NCI-H1105 treated with DMSO at 0.1 percent for 48 hours (cell line): ENCODE measurements around the gene PHLDB3.

Source experiments
- DNase-seq: peaks from one replicate; lab custom pipeline; 2025; lab: John Stamatoyannopoulos, UW

PHLDB3 gene

GRCh38 chr19:43496960-43497359 lies 7.6 kb downstream of the PHLDB3 start:
- DNase-seq = no peak

DNA sequence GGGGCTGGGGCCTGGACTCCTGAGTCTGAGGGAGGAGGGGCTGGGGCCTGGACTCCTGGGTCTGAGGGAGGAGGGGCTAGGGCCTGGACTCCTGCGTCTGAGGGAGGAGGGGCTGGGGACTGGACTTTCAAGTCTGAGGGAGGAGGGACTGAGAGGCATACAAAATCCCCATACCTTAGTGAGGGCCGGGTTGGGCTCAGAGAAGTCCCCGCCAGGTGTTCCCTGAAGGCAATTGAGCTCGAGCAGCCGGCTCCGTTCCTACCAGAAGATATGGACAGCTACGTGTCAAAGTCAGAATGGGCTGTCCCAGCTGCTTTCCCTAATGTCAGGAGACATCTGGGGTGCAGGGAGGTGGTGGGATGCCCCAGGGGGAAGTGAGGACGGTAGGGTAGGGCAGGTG lies 9.5 kb downstream of the PHLDB3 start:
- no peak for DNase-seq

GRCh38 chr19:43490759-43491158 lies 13.8 kb downstream of the PHLDB3 start:
- no peak for DNase-seq

DNA sequence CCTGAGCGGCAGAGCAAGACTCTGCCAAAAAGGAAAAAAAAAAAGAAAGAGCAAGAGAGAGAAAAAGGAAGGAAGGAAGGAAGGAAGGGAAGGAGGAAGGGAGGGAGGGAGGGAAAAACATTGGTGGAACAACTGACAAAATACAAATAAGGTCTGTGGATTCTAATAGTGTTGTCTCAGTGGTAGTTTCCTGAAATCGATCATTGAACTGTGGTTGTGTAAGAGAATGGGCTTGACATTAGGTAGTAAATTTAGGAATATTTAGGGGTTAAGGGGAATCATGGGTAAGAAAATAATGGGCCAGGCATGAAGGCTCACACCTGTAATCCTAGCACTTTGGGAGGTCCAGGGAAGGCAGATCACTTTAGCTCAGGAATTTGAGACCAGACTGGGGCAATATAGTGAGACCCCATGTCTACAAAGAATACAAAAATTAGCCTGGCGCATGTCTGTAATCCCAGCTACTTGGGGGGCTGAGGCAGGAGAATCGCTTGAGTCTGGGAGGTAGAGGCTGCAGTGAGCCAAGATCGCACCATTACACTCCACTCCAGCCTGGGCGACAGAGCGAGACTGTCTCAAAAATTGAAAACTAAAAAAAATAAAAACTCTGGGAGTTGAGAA lies 14.5 kb downstream of the PHLDB3 start:
- DNase-seq = no peak

GRCh38 chr19:43489310-43489709 lies 15.2 kb downstream of the PHLDB3 start:
- DNase-seq = no peak

DNA sequence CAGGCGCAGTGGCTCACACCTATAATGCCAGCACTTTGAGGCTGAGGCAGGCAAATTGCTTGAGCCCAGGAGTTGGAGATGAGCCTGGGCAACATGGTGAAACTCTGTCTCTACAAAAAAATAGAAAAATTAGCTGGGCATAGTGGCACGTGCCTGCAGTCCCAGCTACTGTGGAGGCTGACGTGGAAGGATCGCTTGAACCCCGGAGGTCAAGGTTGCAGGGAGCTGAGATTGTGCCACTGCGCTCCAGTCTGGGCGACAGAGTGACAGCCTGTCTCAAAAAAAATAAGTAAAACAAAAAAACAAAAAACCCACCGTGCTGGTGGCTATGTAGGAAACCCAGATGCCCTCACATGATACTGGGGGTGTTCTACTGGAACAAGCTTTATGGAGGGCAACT lies 16.4 kb downstream of the PHLDB3 start:
- DNase-seq = no peak

DNA sequence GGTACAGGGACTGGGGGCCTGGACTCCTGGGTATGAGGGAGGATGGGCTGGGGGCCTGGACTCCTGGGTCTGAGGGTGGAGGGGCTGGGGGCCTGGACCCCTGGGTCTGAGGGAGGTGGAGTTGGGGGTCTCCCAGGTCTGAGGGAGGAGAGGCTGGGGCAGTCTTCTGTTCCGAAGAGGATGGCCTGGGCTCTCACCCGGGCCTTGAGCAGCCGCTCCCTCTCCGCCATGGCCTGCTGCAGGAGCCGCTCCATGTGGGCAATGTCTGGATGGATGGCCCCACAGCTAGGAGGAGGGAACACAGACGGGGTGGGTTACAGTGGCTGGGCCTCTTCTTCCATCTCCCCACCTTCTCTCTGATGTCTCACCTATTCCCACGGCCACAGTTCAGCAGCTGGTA lies 18.1 kb downstream of the PHLDB3 start:
- no peak for DNase-seq

DNA sequence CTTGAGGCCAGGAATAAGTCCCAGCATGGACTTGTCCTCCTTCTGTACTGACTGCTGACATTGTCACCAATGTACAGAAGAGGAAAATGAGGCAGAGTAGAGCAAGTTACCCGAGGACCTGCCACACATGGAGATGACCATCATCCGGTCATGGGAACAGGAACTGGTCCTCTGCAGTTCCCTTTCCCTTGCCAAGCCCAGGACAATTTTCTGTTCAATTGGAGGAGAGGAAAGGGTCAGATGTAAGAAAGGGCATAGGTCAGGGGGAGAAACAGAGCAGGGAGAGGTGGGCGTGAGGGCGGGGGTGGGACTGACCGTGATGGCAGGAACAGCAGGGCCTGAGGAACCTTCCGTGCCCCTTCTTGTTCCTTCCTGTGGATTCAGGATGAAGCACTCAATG lies 18.6 kb downstream of the PHLDB3 start:
- no peak for DNase-seq

GRCh38 chr19:43483281-43483680 lies 21.3 kb downstream of the PHLDB3 start:
- no peak for DNase-seq

DNA sequence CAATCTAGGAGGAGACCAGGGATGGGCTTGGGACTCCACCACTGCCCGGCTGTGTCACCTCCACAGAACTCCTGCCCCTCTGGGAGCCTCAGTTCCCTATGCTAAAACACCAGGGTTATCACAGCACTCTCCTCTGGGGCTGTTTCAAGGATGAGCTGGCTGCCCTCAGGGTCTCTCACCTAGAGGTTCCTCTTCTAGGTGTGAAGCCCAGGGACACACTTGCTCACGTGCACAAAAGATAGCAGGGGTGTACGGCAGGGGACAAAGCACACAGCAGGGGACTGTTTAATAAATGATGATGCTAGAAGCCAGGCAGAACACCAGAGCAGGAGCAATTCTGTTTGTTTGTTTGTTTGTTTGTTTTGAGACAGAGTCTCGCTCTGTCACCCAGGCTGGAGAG lies 22.4 kb downstream of the PHLDB3 start:
- DNase-seq = no peak

- DNase-seq = no peak
Measured at GRCh38 chr19:43481701-43482100, 22.8 kb downstream of the PHLDB3 start.

GRCh38 chr19:43480574-43480973 lies 24.0 kb downstream of the PHLDB3 start:
- DNase-seq = no peak

- no peak for DNase-seq
Measured at GRCh38 chr19:43479961-43480561, 24.5 kb downstream of the PHLDB3 start.

GRCh38 chr19:43479226-43479625 lies 25.3 kb downstream of the PHLDB3 start:
- no peak for DNase-seq

- no peak for DNase-seq
Measured at GRCh38 chr19:43478323-43478722, 26.2 kb downstream of the PHLDB3 start.

GRCh38 chr19:43476606-43477005 lies 27.9 kb downstream of the PHLDB3 start:
- DNase-seq = no peak

DNA sequence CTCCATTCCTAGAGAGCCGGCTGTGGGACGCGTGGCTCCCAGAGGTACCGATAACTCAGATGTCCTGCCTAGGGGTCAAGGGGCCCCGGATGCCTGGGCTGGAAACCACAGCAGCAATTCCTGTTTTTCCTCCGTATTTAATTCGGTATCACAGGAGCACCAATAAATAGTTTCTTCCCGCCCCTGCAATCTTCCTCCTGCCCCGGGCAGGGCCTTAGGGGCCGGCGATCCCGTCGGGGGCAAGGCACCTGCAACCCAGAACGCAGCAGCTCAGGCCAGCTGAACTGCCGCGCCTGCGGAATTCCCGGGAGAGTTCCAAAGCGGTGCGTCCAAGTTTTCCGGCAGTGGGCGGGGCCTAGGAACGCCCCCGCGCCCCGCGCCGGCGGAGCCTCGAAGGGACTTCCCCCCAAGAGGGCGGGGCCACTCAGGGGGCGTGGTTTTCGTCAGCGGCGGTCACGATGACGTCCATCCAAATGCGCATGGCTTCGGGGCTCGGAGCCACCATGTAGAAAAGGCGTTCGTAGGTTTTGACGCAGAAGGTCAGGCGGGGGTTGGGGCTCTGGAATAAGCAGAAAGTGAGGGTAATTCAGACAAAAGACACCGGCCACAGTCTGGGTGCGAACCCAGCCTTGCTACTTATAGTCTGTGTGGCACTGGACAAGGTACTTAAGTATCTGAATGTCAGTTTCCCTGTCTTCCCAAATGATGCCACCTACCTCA lies 29.4 kb downstream of the PHLDB3 start:
- peak; percentile 81 for DNase-seq

GRCh38 chr19:43474487-43474886 lies 30.1 kb downstream of the PHLDB3 start:
- DNase-seq = no peak

- no peak for DNase-seq
Measured at GRCh38 chr19:43471091-43471490, 33.5 kb downstream of the PHLDB3 start.

GRCh38 chr19:43470288-43470687 lies 34.3 kb downstream of the PHLDB3 start:
- DNase-seq = no peak

GRCh38 chr19:43469160-43469480 lies 35.4 kb downstream of the PHLDB3 start:
- no peak for DNase-seq

- no peak for DNase-seq
Measured at GRCh38 chr19:43468354-43469159, 36.0 kb downstream of the PHLDB3 start.

DNA sequence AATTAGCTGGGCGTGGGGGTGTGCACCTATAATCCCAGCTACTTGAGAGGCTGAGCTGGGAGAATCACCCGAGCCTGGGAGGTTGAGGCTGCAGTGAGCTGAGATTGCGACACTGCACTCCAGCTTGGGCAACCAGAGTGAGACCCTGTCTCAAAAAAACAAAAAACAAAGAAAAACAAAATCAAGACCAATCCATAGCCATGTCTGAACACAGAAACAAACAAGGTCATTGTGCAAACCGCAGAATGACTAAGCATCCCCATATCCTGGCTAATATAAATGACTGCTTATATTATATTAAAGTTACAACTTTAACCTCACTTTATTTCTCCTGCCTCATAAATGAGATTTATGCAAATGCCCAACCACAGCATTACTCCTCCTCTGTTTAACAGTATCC lies 36.8 kb downstream of the PHLDB3 start:
- DNase-seq = no peak
